GM18867 (cell line): ENCODE measurements around the gene DPP9.

Source experiments
- ATAC-seq: cut with Tn5 transposase; IDR thresholded peaks from one replicate; pipeline ENCODE4 v1.9.1; 2021; ENCODE audit warnings: mild to moderate bottlenecking, moderate library complexity; ENCODE audit not compliant: unreplicated experiment

DPP9 gene

GRCh38 chr19:4712771-4713170 is 10.9 kb downstream of the DPP9 start:
- ATAC-seq, result no peak

- no peak for ATAC-seq
Observed at GRCh38 chr19:4711211-4711610, 12.4 kb downstream of the DPP9 start.

DNA sequence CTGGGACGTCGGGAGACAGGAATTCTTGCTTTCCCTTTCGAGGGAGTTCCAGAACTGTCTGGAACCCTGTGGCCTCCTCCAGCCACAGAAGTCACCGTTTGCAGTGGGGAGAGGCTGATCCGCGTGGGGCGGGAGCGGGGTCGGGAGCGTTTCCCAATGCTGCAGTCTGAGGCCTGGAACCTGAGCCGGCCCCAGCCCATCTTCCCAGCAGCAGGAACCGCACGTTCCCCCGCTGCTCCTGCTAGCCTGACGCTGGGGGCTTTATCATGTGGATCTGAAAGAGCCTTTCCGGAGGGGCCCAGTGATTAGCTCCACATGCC is 13.4 kb downstream of the DPP9 start:
- ATAC-seq, result no peak

DNA sequence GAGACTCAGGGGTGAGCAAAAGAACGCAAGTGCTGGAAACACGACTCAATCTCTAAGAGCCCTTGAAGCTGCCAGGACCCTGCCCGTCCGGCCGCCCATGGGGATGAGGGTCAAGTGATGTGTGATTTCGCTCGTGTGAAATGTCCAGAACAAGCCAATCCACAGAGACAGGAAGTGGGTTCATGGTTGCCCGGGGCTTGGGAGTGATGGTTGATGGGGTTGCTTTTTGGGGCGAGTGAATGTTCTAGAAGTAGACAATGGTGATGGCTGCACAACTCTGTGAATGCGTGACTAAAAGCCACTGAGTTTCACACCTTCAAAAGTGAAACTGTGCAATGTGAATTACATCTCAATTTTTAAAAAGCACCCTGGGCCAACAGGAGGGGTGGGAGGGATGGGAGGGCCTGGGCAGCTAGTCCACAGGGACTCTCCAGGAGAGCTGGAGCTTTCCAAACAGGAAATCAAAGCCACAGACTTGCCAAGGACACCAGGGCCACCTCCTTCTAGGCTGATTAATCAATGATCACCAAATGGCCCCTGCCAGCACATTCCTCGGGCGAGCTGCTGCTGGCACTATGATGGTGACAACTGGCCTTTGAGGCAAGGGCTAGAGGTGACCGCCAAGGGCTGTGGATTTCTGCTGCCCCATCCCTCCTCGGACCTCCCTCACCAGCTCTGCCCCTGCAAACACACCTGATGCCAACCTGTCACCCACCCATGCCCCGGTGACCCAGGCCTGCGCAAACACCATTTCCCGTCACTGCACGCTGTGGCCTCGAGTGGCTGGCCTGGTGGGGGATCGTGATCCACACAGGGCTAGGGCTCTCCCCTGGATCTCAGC is 14.0 kb downstream of the DPP9 start:
- no peak for ATAC-seq

DNA sequence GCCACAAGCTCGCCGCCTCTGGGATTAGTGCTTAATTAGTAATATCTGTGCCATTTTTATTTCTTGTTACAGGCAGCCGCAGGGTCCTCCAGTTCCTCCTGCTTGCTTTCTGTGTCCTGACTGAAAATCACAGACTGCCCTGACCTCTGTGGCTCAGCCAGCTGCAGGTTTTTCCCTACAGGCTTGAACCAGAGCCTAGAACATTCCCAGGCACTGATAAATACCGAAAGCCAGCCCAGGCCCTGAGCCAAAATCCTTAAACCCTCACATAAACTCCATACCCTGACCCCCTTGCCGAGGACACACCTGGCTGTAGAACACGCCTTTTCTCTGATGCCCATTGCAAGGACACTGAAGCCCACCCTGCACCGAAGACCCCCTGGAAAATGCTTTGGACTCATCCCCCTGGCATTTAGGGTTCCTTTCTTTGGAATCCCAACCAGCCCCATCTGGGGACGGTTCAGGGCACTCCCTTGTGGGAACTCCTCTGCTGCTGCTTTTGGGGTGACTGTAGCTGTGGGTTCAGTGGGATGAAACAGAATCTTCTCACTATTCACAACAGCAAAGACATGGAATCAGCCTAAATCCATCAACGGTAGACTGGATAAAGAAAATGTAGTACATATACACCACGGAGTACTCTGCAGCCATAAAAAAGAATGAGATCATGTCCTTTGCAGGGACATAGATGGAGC is 15.5 kb downstream of the DPP9 start:
- no peak for ATAC-seq

DNA sequence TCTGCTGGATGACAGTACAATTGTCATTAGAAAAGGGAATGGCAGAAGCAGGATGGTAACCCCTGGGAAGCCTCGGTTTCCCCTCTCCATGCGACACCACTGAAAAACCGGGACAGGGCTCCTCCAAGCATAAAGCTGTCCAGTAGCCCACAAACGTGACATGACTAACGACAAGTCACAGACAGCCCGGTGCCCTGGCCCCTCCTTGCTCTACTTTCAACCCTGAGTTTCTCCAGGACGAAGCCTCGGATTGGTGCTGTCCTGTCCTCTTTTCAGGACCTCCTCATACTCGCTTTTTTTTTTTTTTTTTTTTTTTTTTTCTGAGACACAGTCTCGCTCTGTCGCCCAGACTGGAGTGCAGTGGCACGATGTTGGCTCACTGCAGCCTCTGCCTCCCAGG is 16.3 kb downstream of the DPP9 start:
- ATAC-seq, result no peak

- ATAC-seq, result no peak
Observed at GRCh38 chr19:4705413-4706131, 18.1 kb downstream of the DPP9 start.

- ATAC-seq, result no peak
Observed at GRCh38 chr19:4704317-4704673, 19.3 kb downstream of the DPP9 start.

GRCh38 chr19:4703671-4704316 is 19.8 kb downstream of the DPP9 start:
- no peak for ATAC-seq

GRCh38 chr19:4702764-4703163 is 20.9 kb downstream of the DPP9 start:
- no peak for ATAC-seq

GRCh38 chr19:4701557-4701956 is 22.1 kb downstream of the DPP9 start:
- no peak for ATAC-seq

- no peak for ATAC-seq
Observed at GRCh38 chr19:4700693-4700970, 23.0 kb downstream of the DPP9 start.

- no peak for ATAC-seq
Observed at GRCh38 chr19:4699826-4700692, 23.6 kb downstream of the DPP9 start.

GRCh38 chr19:4697304-4697703 is 26.3 kb downstream of the DPP9 start:
- ATAC-seq, result no peak

DNA sequence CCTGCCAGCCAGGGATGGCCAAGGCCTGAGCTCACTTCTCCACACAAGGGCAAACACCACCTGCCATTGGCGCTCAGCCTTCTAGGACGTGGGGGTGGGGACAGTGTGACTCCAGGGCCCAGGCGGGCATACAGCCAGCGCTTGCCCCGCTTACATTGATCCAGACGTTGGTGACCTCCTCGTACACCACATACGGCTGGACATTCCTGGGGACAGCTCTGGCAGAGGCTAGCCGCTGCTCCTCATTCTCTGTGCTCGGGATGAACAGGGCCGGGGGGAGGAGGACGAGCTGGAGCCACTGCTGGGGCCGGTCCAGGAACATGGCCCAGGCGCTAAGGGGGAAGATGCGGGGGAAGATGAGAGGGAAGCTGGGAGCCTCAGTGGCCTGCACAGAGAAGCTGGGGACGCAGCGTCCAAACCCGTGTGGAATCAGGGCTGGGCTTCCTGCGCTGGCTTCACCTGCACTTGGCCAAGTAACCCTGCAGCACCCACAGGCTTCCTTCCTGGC is 28.4 kb downstream of the DPP9 start:
- ATAC-seq, result no peak

DNA sequence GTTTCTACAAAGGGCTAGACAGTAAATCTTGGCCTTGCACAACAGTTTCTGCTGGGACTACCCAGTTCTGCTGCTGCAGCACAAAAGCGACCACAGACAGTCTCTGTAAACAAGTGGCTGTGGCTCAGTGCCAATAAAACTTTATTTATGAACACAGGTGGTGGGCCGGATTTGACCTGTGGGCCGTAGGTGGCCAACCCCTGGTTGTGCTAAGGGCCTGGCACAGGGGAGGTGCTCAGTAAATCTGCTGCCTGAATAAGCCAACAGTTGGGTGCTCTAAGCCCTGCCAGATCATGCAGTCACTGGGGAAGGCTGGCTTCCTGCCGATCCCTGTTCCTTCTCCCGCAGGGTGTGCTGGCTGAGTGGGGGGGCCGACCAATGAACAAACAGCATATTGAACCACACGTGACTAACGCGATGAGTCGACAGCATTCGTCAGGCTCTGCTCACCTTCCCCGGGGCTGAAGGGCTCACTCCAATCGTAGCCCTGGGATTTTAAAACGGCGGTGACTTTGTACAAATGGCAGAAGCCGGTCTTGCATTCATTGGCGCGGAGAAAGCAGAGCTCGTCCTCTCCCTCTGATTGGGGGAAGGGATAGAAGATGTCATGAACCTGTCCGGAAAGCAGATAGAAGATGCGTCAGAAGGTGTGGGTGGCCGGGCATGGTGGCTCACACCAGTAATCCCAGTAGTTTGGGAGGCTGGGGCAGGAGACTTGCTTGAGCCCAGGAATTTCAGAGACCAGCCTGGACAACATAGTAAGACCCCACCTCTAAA is 29.2 kb downstream of the DPP9 start:
- no peak for ATAC-seq

GRCh38 chr19:4693471-4694121 is 30.0 kb downstream of the DPP9 start:
- ATAC-seq, result no peak

DNA sequence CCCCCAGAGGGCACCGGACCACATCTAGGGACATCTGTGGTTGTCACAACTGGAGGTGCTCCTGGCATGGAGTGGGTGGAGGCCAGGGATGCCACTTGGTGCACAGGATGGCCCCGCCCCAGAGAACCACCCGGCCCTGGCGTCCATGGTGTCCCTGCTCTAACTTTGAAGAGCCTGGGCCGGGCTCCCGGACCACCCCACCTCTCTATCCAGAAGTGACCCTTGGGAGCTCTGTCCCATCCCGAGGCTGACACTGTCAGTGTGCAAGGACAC is 30.6 kb downstream of the DPP9 start:
- no peak for ATAC-seq

DNA sequence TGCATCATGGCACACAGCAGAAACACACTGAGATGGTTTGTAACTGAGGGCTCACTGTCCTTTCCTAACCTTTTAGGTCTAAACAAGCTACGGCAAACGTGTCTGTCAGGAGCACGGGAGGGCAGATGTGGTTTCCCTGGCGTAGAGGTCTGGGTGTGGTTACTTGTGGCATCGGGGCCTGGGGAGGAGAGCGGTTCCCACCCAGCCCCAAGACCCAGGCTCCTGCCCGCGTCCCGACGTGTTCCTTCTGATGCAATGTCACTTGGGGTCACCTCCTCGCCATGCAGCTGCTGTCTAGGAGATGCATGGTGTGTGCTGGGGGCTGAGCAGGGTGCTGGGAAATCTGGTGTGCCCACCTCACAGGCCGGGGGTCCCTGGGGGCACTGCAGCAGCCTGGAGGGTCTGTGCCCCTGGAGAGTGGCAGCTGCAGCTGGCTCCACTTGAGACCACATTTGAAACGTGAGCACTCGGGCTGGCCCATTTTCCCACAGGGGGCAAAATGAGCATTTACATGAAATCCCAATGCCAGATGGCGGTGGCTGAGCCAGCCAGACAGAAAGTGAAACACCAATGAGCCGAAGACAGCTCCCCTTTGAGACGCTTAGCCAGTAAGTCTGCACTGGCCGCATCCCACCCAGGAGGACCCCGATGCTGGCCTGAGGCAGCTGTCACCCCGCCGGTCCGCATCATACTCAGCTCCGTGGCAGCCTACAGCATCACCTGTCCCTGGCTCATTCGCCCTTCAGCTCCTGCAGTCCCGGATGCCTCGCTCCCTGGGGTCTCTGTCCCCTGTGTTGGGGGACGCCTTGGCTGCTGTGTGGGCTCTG is 31.2 kb downstream of the DPP9 start:
- no peak for ATAC-seq
